Spinal cord (tissue), 10 donors: ENCODE measurements around the gene PAPPA. TPM values are rescaled to one million over a fixed set of nuclear protein-coding genes. Genes with fewer than 3 reads are reported as not detected.

Experiments
- DNase-seq, 6 donors: peaks; one replicate each; pipeline versions ENCODE4 v3.0.0 to v3.0.0-alpha.2; 2013 to 2015; ENCODE audit warnings: low spot score in 6 of 6, low read depth in 4 of 6
- H3K27ac ChIP-seq: one replicate; pipeline ENCODE4 v1.5.1; 2013; ENCODE audit warnings: low read depth, low read length, control low read depth
- H3K27me3 ChIP-seq: one replicate; pipeline ENCODE4 v1.6.1; 2013; ENCODE audit warnings: low read length; ENCODE audit not compliant: control insufficient read depth, insufficient read depth
- H3K36me3 ChIP-seq: one replicate; pipeline ENCODE4 v1.6.1; 2013; ENCODE audit warnings: low read length; ENCODE audit not compliant: control insufficient read depth, insufficient read depth
- H3K4me1 ChIP-seq: one replicate; pipeline ENCODE4 v1.6.1; 2013; ENCODE audit warnings: low read length; ENCODE audit not compliant: control insufficient read depth, insufficient read depth
- H3K4me3 ChIP-seq: one replicate; pipeline ENCODE4 v1.5.1; 2013; ENCODE audit warnings: low read depth, low read length, control low read depth
- H3K9me3 ChIP-seq: one replicate; pipeline ENCODE4 v1.6.1; 2013; ENCODE audit warnings: low read length; ENCODE audit not compliant: control insufficient read depth, insufficient read depth
- WGBS: methylation state at CpG from one replicate; pipeline ENCODE4 v1.1.5; 2013; ENCODE audit warnings: missing lambda C conversion rate; ENCODE audit not compliant: insufficient coverage; 5-methylcytosine and 5-hydroxymethylcytosine counted together
- polyA plus RNA-seq, 2 donors: library from polyadenylated mRNA; unstranded; fragments of 120-200 nt; gene quantifications; one replicate each; pipeline ENCODE4 v1.2.1, GENCODE V29; 2013; ENCODE audit not compliant: insufficient read length in 2 of 2
- total RNA-seq, 2 donors: library from RNA; depleted of rRNA in 1 of 2; stranded (reverse); fragments of 120-200 nt in 1 of 2; fragments of >200 nt in 1 of 2; gene quantifications; one replicate each; pipeline versions ENCODE4 v1.2.3 to v1.2.4, GENCODE V29; 2013 to 2014
- donor health status: healthy.

PAPPA gene
- total and polyA plus RNA-seq, 4 donors: 2.4 to 6.2 (median 3.6) TPM

DNA sequence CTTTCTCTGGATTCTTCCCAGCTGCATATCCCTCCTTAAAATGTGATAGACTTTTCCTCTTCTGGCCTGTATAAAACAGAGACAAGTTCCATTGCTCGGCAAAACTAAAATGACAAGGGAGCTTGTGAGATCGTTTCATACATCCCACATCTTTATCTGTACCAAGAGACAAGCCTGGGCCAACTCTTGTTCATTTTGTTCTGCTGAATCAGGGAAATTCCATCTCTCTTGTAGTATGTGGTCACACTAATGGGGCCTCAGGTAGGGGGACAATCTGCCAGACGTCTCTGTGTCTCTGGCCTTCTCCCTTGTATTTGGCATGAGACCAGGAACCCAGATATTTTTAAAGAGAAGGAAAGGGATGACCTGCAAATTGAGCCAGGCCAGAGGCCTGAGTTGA lies 18.6 kb upstream of the PAPPA start:
- Histone ChIP-seq H3K36me3 (no peaks in the 10 kb centered on the region), H3K27me3 (no peaks in the 10 kb centered on the region), H3K4me1 (no peaks in the 10 kb centered on the region), H3K27ac (no peak overlapping the region), H3K4me3 (no peak overlapping the region), H3K9me3 (no peaks in the 10 kb centered on the region)
- 80% methylated on average over 1 of the region's 3 CpGs for WGBS
- DNase-seq: no peak

DNA sequence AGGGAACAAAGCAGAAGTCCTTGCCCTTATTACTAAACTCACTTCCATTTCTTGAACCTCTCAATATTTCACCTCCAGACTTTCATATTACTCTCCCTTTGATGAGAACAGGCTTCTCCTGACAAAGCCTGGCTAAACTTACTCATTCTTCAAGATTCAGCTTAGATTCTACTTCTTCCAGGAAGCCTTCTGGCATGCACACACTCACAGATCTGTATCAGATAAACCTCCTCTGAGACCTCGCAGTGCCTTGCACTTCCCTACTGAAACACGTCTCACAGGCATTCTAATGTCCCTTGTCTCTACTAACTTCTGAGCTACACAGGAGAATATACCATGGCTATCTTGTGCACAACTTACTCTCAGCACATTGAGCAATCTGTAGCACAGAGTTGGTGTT lies 16.6 kb upstream of the PAPPA start:
- Histone ChIP-seq H3K4me1 (no peaks in the 10 kb centered on the region), H3K36me3 (no peaks in the 10 kb centered on the region), H3K27me3 (no peaks in the 10 kb centered on the region), H3K9me3 (no peaks in the 10 kb centered on the region), H3K4me3 (no peak overlapping the region), H3K27ac (no peak overlapping the region)
- 93% methylated on average over 2 of the region's 2 CpGs for WGBS
- DNase-seq: no peak

- DNase-seq: no peak
- Histone ChIP-seq H3K4me1 (no peaks in the 10 kb centered on the region), H3K4me3 (no peak overlapping the region), H3K36me3 (no peaks in the 10 kb centered on the region), H3K27me3 (no peaks in the 10 kb centered on the region), H3K27ac (no peak overlapping the region), H3K9me3 (no peaks in the 10 kb centered on the region)
- WGBS: 91% methylated on average over 4 of the region's 5 CpGs
Measured at GRCh38 chr9:116137581-116137980, 16.0 kb upstream of the PAPPA start.

GRCh38 chr9:116141864-116142561 lies 11.6 kb upstream of the PAPPA start:
- WGBS: 94% methylated on average over 5 of the region's 6 CpGs
- Histone ChIP-seq H3K4me3 (no peak overlapping the region), H3K4me1 (no peaks in the 10 kb centered on the region), H3K27ac (no peak overlapping the region), H3K36me3 (no peaks in the 10 kb centered on the region), H3K9me3 (no peaks in the 10 kb centered on the region), H3K27me3 (peaks cover 2% of the 10 kb centered on the region)
- no peak for DNase-seq

DNA sequence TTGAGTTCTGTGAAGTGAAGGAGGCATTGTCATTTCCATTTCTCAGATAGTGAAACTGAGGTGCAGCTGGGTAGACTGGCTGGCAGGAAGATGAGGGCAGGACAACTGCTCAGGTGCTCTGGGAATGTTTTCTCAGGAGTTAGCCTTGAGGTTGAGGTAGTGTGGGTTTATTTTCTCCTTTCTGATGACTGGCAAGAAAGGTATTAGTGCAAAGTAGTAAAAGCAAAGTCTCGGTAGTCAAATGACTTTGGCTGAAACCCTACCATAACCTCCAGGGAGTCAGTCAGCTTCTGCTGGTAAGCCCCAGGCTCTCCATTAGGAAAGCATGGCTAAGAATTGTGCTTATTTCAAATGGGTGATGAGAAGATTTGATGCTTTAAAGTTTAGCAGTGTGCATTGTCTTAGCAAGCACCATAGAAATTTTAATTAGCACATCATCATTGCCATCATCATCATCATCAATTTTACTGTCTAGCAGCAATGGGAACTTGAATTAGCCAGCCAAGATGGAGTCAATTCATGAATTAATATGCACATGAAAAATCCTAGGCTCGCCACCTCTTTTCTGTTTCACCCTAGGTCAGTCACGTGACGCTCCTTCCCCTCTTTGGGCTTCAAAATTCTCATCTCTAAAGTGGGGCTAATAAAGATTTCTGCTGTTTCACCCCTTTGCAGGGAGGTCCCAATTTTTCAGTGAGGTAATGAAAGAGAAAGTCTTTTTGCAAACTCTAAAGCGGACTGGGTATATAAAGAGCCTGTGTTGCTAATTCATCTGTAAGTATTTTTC lies 10.7 kb upstream of the PAPPA start:
- Histone ChIP-seq H3K4me3 (no peak overlapping the region), H3K27ac (no peak overlapping the region), H3K36me3 (no peaks in the 10 kb centered on the region), H3K27me3 (peaks cover 2% of the 10 kb centered on the region), H3K4me1 (no peaks in the 10 kb centered on the region), H3K9me3 (no peaks in the 10 kb centered on the region)
- no peak for DNase-seq
- no CpG with 5 or more reads among the region's 5 CpGs for WGBS

DNA sequence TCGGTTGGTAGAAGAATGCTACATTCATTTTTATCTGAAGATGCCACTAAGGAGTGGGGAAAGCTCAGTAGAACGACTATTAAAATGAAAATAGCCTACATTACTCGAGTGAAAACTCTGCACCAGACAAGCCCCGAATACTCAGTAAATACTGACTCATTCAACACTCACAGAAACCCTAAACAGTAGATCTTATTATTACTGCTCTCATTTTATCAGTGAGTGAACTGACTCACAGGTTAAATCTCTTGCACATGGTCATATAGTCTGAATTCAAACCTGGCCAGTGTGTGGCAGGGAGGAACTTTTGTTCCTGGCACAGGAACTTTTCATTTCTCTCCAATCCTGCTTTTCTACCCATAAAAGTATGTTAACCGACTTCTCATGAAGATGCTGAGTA lies 9.6 kb upstream of the PAPPA start:
- no peak for DNase-seq
- Histone ChIP-seq H3K27me3 (peaks cover 5% of the 10 kb centered on the region), H3K4me3 (no peak overlapping the region), H3K36me3 (no peaks in the 10 kb centered on the region), H3K4me1 (no peaks in the 10 kb centered on the region), H3K9me3 (no peaks in the 10 kb centered on the region), H3K27ac (no peak overlapping the region)
- 70% methylated on average over 3 of the region's 5 CpGs for WGBS

DNA sequence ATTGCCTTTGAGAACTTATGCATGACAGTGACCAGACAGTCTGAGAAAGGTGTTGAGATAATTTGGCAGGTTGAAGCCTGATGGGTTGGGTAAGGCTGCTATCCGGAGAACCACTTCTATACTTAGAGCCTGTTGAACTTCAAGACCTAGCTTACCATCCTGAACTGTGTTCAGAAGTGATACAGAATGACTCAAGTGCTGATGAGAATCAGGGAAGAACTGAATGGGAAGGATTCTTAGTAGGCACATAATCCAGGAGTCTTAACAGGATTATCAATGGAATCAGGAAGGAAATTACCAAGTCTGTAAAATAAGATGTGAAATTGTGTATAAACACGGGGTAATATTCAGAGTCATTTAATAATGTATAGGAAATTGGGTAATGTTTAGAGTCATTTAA lies 9.0 kb upstream of the PAPPA start:
- Histone ChIP-seq H3K36me3 (no peaks in the 10 kb centered on the region), H3K9me3 (no peaks in the 10 kb centered on the region), H3K27me3 (peaks cover 8% of the 10 kb centered on the region), H3K4me3 (no peak overlapping the region), H3K27ac (no peak overlapping the region), H3K4me1 (no peaks in the 10 kb centered on the region)
- WGBS: no CpG with 5 or more reads among the region's 2 CpGs
- no peak for DNase-seq

DNA sequence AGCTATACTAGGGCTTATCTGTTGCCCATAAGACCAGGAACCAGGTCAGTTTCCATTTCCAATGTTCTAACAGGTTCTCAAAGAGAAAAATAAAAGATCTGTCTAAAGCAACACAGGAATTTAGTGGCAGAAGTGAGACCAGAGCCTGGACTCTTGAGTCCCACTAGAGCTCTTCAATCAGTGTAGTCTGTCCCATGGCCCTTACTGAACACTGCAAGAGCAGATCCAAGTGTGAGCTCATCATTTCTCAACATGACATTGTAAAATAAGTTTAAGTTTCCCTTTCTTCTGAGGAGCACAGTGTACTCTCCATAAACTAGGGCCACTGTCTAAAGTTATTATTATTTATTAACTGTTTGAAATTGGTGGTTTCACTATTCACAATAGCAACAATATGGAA lies 8.6 kb upstream of the PAPPA start:
- Histone ChIP-seq H3K36me3 (no peaks in the 10 kb centered on the region), H3K27ac (no peak overlapping the region), H3K4me1 (no peaks in the 10 kb centered on the region), H3K4me3 (no peak overlapping the region), H3K27me3 (peaks cover 12% of the 10 kb centered on the region), H3K9me3 (no peaks in the 10 kb centered on the region)
- no peak for DNase-seq

DNA sequence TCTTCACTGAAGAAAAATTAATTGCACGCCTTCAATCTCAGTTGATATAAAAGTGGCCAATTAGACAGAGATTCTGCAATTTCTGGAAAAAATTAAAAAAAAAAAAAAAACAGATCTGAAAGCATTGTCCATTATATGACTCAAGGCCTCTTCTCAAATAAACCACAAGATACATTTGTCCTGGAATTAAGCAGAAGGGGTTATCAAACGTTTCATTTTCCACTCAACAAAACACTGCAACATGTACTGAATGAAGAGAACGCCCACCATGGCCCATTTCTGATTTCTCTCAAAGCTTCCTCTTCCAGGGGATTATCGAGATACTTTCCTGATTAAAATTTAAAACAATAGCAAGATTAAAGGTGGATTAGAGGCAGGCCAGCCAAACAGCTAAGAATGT lies 5.8 kb upstream of the PAPPA start:
- no peak overlapping the region for H3K27ac ChIP-seq
- no peak for DNase-seq
- H3K4me3 ChIP-seq: no peak overlapping the region
- no CpG with 5 or more reads among the region's 4 CpGs for whole genome bisulfite sequencing
- H3K4me1 ChIP-seq: no peaks in the 10 kb centered on the region
- peaks cover 31% of the 10 kb centered on the region for H3K27me3 ChIP-seq
- no peaks in the 10 kb centered on the region for H3K9me3 ChIP-seq
- no peaks in the 10 kb centered on the region for H3K36me3 ChIP-seq

DNA sequence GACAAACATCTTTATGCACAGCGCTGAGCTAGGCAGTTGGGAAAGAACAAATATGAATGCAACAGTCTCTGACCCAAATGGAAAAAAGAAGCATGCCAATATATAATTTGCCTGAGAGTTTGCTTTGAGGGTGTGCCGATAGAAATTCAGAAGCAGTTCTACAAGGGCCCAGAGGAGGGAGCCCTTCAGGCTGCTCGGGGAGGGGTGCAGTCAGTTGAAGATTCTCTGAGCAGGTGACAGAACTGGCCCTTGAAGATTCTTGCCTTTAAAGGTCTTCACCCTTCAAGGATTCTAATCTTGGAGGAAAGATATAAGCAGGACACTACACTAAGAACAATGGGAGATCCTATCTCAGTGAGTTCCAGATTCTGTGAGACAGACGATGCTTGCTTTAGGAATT lies 3.7 kb upstream of the PAPPA start:
- H3K4me3 ChIP-seq: no peak overlapping the region
- H3K27ac ChIP-seq: no peak overlapping the region
- H3K36me3 ChIP-seq: no peaks in the 10 kb centered on the region
- 0% methylated on average over 2 of the region's 4 CpGs for WGBS
- H3K27me3 ChIP-seq: peaks cover 46% of the 10 kb centered on the region
- H3K4me1 ChIP-seq: peaks cover 9% of the 10 kb centered on the region
- no peaks in the 10 kb centered on the region for H3K9me3 ChIP-seq
- DNase-seq: peak in 2 of 6 donors; percentile 17 to 38
